Activated T-cell treated with anti-CD3 and anti-CD28 coated beads, Interleukin-2, amount 50 U/mL, for 4 hours (primary cell): ENCODE measurements around the gene PPDPF. TPM values are rescaled to one million over a fixed set of nuclear protein-coding genes. Genes with fewer than 3 reads are reported as not detected.

Source experiments
- ATAC-seq, 2 donors: fragments of 200-7000 bp; cut with Tn5 transposase; one replicate each; pipeline ENCODE4 v1.10.0; 2021
- DNase-seq: peaks from one replicate; pipeline ENCODE4 v3.0.0-alpha.2; 2020
- H3K27me3 Mint-ChIP-seq: one replicate; pipeline ENCODE4 v1.8.0; 2021; ENCODE audit warnings: low read depth, mixed read lengths
- H3K36me3 Mint-ChIP-seq: one replicate; pipeline ENCODE4 v1.8.0; 2022; ENCODE audit warnings: mixed read lengths; ENCODE audit not compliant: insufficient read depth
- H3K4me1 Mint-ChIP-seq: one replicate; pipeline ENCODE4 v1.8.0; 2021; ENCODE audit warnings: low read depth, mixed read lengths
- H3K4me3 Mint-ChIP-seq: one replicate; pipeline ENCODE4 v1.8.0; 2021; ENCODE audit warnings: mild to moderate bottlenecking, moderate library complexity, mixed read lengths
- H3K9me3 Mint-ChIP-seq: one replicate; pipeline ENCODE4 v1.8.0; 2021; ENCODE audit warnings: mixed read lengths
- total RNA-seq, 3 donors: library from RNA; stranded (reverse); gene quantifications; one replicate each; pipeline ENCODE4 v1.2.1, GENCODE V29; 2021

Gene PPDPF
- total RNA-seq, 3 donors from 2014 or later = 137 to 171 (median 165) TPM

- DNase-seq (no peak), ATAC-seq (no peak)
- peaks cover 27% of the 10 kb centered on the region for H3K27me3 Mint-ChIP-seq
- H3K36me3 Mint-ChIP-seq = no peaks in the 10 kb centered on the region
- no peak overlapping the region for H3K4me3 Mint-ChIP-seq
- H3K4me1 Mint-ChIP-seq = peaks cover 4% of the 10 kb centered on the region
- H3K9me3 Mint-ChIP-seq = no peaks in the 10 kb centered on the region
Measured at GRCh38 chr20:63493563-63494020, 27.0 kb upstream of the PPDPF start.

GRCh38 chr20:63494084-63494419 is 26.5 kb upstream of the PPDPF start:
- Mint-ChIP-seq H3K4me3 (no peak overlapping the region), H3K27me3 (peaks cover 27% of the 10 kb centered on the region), H3K4me1 (peaks cover 4% of the 10 kb centered on the region), H3K9me3 (no peaks in the 10 kb centered on the region), H3K36me3 (no peaks in the 10 kb centered on the region)
- ATAC-seq = no peak
- no peak for DNase-seq

DNA sequence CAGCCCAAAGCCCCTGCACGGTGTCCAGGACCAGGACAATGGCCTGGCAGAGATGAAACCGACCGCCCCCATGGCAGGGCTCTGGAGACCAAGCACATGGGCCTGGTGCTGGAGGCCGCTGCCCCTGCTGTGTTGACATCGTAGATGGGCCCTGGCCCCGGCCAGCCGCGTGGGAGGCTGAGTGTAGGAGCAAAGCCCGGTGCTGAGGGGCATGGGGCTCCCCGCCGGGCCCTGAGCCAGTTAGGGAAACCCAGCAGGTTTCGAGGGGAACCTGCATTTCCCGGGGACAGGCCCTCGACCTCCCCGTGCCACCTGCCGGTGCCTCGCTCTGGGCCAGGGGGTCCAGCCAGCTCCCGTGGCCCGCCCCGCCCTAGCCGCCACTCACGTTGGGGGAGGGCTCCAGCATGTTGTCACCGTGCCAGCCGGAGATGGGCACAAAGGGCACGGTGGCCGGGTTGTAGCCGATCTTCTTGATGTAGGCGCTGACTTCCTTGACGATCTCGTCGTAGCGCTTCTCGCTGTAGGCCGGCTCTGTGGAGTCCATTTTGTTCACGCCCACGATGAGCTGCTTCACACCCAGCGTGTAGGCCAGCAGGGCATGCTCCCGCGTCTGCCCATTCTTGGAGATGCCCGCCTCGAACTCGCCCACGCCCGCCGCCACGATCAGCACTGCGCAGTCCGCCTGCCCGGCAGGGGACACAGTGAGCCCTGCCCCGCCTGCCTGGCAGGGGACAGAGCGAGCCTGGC is 26.0 kb upstream of the PPDPF start:
- Mint-ChIP-seq H3K4me3 (no peak overlapping the region), H3K4me1 (peaks cover 4% of the 10 kb centered on the region), H3K36me3 (no peaks in the 10 kb centered on the region), H3K27me3 (peaks cover 23% of the 10 kb centered on the region), H3K9me3 (no peaks in the 10 kb centered on the region)
- DNase-seq = no peak
- ATAC-seq = no peak

- H3K4me3 Mint-ChIP-seq = no peak overlapping the region
- peaks cover 4% of the 10 kb centered on the region for H3K4me1 Mint-ChIP-seq
- H3K27me3 Mint-ChIP-seq = peaks cover 18% of the 10 kb centered on the region
- DNase-seq (no peak), ATAC-seq (no peak)
- H3K9me3 Mint-ChIP-seq = no peaks in the 10 kb centered on the region
- no peaks in the 10 kb centered on the region for H3K36me3 Mint-ChIP-seq
Measured at GRCh38 chr20:63495167-63495720, 25.3 kb upstream of the PPDPF start.

DNA sequence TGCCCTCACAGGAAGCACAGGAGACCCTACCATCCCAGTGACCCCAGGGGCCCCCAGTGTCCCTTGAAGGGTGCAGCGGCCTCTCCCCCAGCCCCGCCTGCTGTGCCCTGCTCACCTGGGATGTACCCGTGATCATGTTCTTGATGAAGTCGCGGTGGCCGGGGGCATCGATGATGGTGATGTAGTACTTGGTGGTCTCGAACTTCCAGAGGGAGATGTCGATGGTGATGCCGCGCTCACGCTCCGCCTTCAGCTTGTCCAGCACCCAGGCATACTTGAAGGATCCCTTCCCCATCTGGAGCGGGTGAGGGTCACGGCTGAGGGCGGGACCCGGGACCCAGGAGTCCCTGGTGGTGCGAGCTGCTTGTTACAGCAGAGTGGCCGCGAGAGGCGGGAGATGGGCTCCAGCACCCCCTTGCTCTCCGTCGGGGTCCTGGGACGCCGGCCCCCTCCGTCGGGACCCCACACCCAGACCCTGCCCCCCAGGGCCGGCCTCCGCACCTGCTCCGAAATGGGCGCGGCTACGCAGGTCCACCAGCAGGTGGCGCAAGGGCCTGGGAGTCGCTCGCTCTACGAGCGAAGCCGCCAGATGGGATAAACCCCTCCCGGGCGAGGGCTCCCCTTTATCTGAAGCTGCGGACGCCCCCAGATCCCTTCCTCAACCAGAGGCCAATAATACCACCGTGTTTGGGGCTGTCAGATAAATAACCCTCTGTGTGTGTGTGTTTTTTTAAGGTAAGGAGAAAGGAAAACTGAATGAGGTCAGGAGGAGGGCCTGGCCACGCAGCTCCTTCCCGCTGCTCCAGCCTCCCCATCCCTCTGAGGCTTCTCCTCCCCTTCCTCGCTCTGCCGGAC is 24.6 kb upstream of the PPDPF start:
- DNase-seq (peak; percentile 79), ATAC-seq (peak; percentile 62 to 66)
- H3K4me3 Mint-ChIP-seq = peak overlapping the region; percentile 66
- H3K4me1 Mint-ChIP-seq = peaks cover 4% of the 10 kb centered on the region
- peaks cover 18% of the 10 kb centered on the region for H3K27me3 Mint-ChIP-seq
- H3K36me3 Mint-ChIP-seq = no peaks in the 10 kb centered on the region
- H3K9me3 Mint-ChIP-seq = no peaks in the 10 kb centered on the region

- Mint-ChIP-seq H3K9me3 (no peaks in the 10 kb centered on the region), H3K36me3 (no peaks in the 10 kb centered on the region), H3K27me3 (peaks cover 16% of the 10 kb centered on the region), H3K4me1 (peaks cover 4% of the 10 kb centered on the region), H3K4me3 (peak overlapping the region; percentile 66)
- ATAC-seq (peak in 1 of 2 donors; percentile 7), DNase-seq (no peak)
Measured at GRCh38 chr20:63496596-63497120, 23.9 kb upstream of the PPDPF start.

DNA sequence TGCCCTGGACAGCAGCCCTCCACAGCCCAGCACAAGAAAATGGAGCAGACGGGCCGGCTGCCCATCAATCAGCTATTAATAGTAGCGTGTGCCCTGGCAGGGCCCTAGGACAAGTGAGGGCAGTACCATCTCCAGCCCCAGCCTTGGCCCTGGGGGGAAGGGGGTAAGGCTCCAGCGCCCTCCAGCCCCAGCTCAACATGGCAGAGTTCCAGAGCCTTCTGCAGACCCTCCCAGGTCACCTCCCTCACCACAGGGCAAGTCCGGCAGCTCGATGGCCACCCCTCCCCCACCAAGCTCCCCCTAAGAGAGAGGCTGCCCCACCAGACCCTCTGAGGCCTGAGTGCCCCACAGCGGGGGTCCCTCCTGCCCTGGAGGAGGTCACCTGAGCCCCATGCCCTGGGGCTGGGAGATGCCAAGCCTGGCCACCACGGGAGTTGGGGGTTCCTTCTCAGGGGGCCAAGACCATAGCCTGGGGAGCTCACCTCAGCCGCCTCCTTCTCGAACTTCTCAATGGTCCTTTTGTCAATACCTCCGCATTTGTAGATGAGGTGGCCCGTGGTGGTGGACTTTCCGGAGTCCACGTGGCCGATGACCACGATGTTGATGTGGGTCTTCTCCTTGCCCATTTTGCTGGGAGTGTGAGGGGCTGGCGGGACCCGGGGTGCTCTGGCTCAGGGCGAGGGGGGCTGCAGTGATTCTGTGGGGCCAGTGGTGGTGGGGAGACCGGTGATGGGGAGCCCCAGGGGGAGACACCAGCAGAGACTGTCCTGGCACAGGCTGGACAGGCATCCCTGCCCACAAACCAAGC is 23.2 kb upstream of the PPDPF start:
- DNase-seq (no peak), ATAC-seq (no peak)
- Mint-ChIP-seq H3K27me3 (peaks cover 16% of the 10 kb centered on the region), H3K9me3 (no peaks in the 10 kb centered on the region), H3K4me1 (peaks cover 4% of the 10 kb centered on the region), H3K4me3 (peak overlapping the region; percentile 33), H3K36me3 (no peaks in the 10 kb centered on the region)

DNA sequence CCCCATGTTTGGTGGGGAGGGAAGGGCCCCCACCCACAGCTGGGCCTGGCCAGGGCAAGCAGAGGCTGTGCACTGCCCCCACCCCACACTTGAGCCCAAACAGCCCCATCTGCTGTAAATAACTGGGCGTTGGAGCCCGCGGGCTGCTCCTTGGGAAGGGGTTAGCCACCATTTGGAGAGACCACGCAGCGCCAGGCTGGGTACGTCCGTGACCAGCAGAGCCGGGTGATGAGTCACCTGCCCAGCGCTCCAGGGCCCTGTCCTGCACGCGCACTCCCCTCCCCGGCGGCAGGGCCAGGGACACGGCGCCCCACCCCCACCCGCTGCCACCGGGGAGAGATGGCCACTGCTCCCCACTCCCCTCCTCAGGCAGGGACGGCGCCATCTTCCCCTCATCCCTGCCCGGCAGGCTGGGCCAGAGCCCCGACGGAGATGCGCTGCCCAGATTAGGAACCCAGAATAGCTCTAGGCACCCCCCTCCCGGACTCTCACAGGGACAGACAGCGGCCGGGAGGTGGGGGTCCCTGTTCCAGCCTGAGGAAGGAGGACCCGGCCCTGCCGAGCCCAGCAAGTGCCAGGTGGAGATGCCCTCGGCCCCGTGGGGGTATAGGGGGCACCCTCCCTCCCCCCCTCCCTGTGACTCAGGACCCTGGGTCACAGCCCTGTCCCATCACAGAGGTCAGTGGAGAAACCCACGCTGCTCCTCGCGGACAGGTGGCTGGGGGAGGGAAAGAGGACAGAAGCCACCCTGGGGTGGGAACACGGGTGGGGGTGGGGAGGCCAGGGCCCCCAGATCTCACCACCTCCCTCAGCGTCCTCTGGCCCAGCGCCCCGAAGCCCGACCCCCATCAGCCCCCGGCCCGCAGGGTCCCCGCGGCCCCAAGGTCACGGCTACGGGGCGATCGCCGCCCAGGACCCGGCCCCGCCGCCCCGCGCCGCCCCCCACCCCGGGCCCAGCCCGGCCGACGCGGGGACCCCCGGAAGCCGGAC is 22.3 kb upstream of the PPDPF start:
- H3K4me1 Mint-ChIP-seq = peaks cover 4% of the 10 kb centered on the region
- no peaks in the 10 kb centered on the region for H3K36me3 Mint-ChIP-seq
- no peaks in the 10 kb centered on the region for H3K9me3 Mint-ChIP-seq
- peaks cover 16% of the 10 kb centered on the region for H3K27me3 Mint-ChIP-seq
- DNase-seq = no peak
- no peak overlapping the region for H3K4me3 Mint-ChIP-seq
- ATAC-seq = no peak

DNA sequence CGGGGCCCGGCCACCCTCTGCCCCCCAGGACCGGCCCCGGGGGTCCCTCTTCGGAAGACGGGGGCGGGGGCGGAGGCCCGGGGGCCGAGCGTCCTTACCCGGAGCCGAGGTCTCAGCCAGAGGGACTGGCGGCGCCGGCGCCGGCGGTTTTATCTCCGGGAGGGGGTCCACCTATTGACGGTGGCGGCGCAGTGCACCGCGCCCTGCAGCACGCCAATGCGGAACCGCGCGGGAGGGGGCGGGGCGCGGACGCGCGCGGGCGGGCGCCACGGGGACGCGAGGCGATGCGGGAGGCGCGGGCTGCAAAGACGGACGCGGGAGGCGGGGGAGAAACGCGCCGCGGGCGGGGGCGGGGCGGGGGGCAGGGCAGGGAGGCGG is 21.6 kb upstream of the PPDPF start, which contains the start of gene EEF1A2:
Gene EEF1A2, minus strand, starts transcription at position 124 of the 378 bp plus-strand sequence. CDS start 1,320 bp downstream, outside the sequence.
- Mint-ChIP-seq H3K4me1 (peaks cover 4% of the 10 kb centered on the region), H3K4me3 (no peak within 1 kb of the TSS)
- peak; percentile 43 for DNase-seq

GRCh38 chr20:63499338-63499969 is 21.1 kb upstream of the PPDPF start:
- H3K4me3 Mint-ChIP-seq = no peak overlapping the region
- ATAC-seq (peak; percentile 5 to 22), DNase-seq (no peak)
- peaks cover 3% of the 10 kb centered on the region for H3K9me3 Mint-ChIP-seq
- H3K36me3 Mint-ChIP-seq = peaks cover 1% of the 10 kb centered on the region
- H3K4me1 Mint-ChIP-seq = peaks cover 4% of the 10 kb centered on the region
- H3K27me3 Mint-ChIP-seq = peaks cover 21% of the 10 kb centered on the region

More for the DNA sequence above, 21.6 kb upstream of the PPDPF start, which contains the start of gene EEF1A2:
- peaks cover under 1% of the 10 kb centered on the region for H3K9me3 Mint-ChIP-seq
- peak; percentile 64 to 69 for ATAC-seq
- H3K36me3 Mint-ChIP-seq = no peaks in the 10 kb centered on the region
- peaks cover 19% of the 10 kb centered on the region for H3K27me3 Mint-ChIP-seq

DNA sequence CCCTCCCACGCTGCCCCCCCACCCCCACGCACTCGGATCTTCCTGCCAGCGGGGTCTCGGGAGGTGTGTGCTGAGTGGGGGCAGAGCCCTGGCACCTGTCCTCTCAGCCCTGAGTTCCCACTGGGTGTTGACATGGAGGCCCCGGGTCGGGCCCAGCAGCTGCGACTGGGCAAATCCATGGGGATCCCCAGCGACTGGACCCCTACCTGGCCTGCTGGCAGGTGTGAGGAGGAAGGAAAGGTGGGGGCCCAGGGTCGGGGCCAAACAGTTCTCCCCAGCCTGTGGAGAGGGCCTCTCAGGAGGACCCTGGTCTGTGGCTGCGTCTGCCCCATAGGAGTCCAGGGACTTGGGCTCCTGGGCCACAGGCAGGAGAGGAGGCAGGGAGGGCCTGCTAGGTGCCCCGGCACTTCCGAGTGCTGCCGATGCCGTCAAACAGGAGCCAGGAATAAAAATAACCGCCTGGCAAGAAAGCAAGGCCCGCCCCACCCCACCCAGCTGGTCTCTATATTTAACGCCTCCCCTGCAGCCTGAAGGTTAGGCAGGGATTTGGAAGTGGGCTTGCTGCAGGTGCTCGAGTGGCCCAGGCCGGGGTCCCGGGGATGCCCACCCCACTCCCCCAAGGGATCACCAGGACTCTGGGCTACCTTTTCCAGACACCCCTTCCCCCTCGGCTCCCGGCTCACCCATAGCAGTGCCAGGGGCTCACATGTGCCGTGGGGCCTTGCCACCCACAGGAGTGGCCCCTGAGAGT is 20.2 kb upstream of the PPDPF start:
- H3K9me3 Mint-ChIP-seq = peaks cover 9% of the 10 kb centered on the region
- no peak for ATAC-seq
- H3K27me3 Mint-ChIP-seq = peaks cover 23% of the 10 kb centered on the region
- DNase-seq = no peak
- H3K36me3 Mint-ChIP-seq = peaks cover 1% of the 10 kb centered on the region
- no peak overlapping the region for H3K4me3 Mint-ChIP-seq
- peaks cover 4% of the 10 kb centered on the region for H3K4me1 Mint-ChIP-seq
